Thyroid gland (tissue), 4 donors: ENCODE data around the gene SPOUT1.

Source experiments
- CTCF ChIP-seq, 6 experiments: fragments of 200-600 bp in 3 of 6; fragments of 450-650 bp in 3 of 6; sonication (generic) in 3 of 6; IDR thresholded peaks; one replicate each; pipeline ENCODE4 v1.5.1; 2016 to 2019; ENCODE audit warnings: antibody characterized with exemption in 6 of 6, mild to moderate bottlenecking in 2 of 6, inconsistent platforms in 1 of 6, moderate library complexity in 1 of 6
- POLR2A ChIP-seq, 2 donors: fragments of 450-650 bp; IDR thresholded peaks; one replicate each; pipeline ENCODE4 v1.6.1; 2017; ENCODE audit warnings: antibody characterized with exemption in 2 of 2, mild to moderate bottlenecking in 2 of 2, moderate library complexity in 1 of 2

- TF ChIP-seq POLR2A (IDR thresholded peaks at IDR 0.05) (no peak), CTCF (IDR thresholded peaks at IDR 0.05) (no peak)
Observed at GRCh38 chr9:128870128-128870940, 40.7 kb upstream of the SPOUT1 start.
